Erythroblast (primary cell): ENCODE data around the gene HTR2A.

Experiments
- GATA1 ChIP-seq: IDR thresholded peaks from 2 replicates; pipeline ENCODE4 v1.6.1; 2011; ENCODE audit warnings: low read depth, mild to moderate bottlenecking, control low read depth, low read length, moderate library complexity
- POLR2A ChIP-seq: IDR thresholded peaks from 2 replicates; pipeline ENCODE4 v1.6.1; 2011; ENCODE audit warnings: mild to moderate bottlenecking, low read length

DNA sequence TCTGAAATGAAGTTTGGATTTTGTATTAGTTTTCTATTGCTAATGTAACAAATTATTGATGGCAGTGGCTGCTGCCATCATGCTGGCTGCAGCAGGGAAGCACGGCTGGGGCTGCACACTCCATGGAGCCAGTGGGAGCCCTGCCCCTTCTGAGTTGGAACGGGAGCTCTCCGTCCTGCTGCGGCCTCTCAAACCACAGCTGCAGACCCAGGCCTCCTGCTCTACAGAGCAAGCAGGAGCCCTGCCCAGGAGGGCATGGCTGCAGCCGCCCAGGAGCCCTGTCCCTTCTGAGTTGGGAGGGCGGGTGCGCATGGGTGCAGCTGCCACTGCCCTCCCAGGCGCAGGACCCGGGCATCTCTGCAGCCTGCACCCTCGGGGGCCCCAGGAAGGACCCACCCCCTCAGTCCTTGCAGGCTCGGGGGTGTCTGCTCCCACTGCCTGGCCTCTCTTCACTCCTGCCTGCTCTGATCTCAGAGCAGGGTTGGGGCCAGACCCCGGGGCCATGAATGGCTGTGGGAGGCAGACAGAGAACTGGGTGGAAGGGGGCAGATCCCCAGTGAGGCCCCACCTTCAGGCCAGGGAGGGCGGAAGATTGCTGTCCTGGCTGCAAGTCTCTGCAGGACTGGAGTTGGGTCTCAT is 78.9 kb downstream of the HTR2A start:
- TF ChIP-seq POLR2A (no peak), GATA1 (no peak)
